WTC11 (cell line): ENCODE data around the gene SSH3. TPM values are rescaled to one million over a fixed set of nuclear protein-coding genes. Genes with fewer than 3 reads are reported as not detected.

Experiments used
- ATAC-seq: fragments of 200-7000 bp; cut with Tn5 transposase; 2 replicates; pipeline ENCODE4 v1.10.0; 2021; ENCODE audit warnings: mild to moderate bottlenecking, moderate library complexity
- CTCF ChIA-PET: fragments of 300-600 bp; sonication (Branson Sonifier 250); formaldehyde crosslinking; loops from one replicate; lab custom pipeline; 2021; ENCODE audit warnings: antibody characterized with exemption; lab: Charles Lee
- POLR2A ChIA-PET: fragments of 350-600 bp; sonication (Branson Sonifier 250); formaldehyde crosslinking; loops from one replicate; lab custom pipeline; 2021; ENCODE audit warnings: antibody characterized with exemption; lab: Charles Lee
- DNase-seq: peaks from one replicate; pipeline ENCODE4 v3.0.0; 2021; ENCODE audit warnings: low spot score
- H3K27ac Mint-ChIP-seq: 2 replicates; pipeline ENCODE4 v1.8.0; 2021; ENCODE audit warnings: mixed read lengths
- H3K27me3 Mint-ChIP-seq: 2 replicates; pipeline ENCODE4 v1.8.0; 2021; ENCODE audit warnings: low read depth, mild to moderate bottlenecking, moderate library complexity, mixed read lengths
- H3K36me3 Mint-ChIP-seq: 2 replicates; pipeline ENCODE4 v1.8.0; 2021; ENCODE audit warnings: mixed read lengths
- H3K4me1 Mint-ChIP-seq: 2 replicates; pipeline ENCODE4 v1.8.0; 2022; ENCODE audit warnings: mixed read lengths
- H3K4me3 Mint-ChIP-seq: 2 replicates; pipeline ENCODE4 v1.8.0; 2021; ENCODE audit warnings: mild to moderate bottlenecking, moderate library complexity, mixed read lengths
- H3K9me3 Mint-ChIP-seq: 2 replicates; pipeline ENCODE4 v1.8.0; 2021; ENCODE audit warnings: mixed read lengths
- ATF1 ChIP-seq: sonication (generic); formaldehyde crosslinking; IDR thresholded peaks from 2 replicates; pipeline ENCODE4 v1.8.1; 2023; ENCODE audit warnings: mild to moderate bottlenecking, moderate library complexity, missing genetic modification reagents
- ATF3 ChIP-seq: sonication (generic); formaldehyde crosslinking; conservative IDR thresholded peaks from 2 replicates; pipeline ENCODE4 v1.8.1; 2022; ENCODE audit warnings: mild to moderate bottlenecking, missing genetic modification reagents
- ATF6 ChIP-seq: sonication (generic); formaldehyde crosslinking; IDR thresholded peaks from 2 replicates; pipeline ENCODE4 v1.8.1; 2023; ENCODE audit warnings: mild to moderate bottlenecking, missing genetic modification reagents
- CREB1 ChIP-seq: sonication (generic); formaldehyde crosslinking; IDR thresholded peaks from 2 replicates; pipeline ENCODE4 v1.8.0; 2023; ENCODE audit warnings: mild to moderate bottlenecking, missing genetic modification reagents
- ELF4 ChIP-seq: sonication (generic); formaldehyde crosslinking; IDR thresholded peaks from 2 replicates; pipeline ENCODE4 v1.8.1; 2022; ENCODE audit warnings: low read depth, mild to moderate bottlenecking, moderate library complexity, missing genetic modification reagents
- FOXJ3 ChIP-seq: sonication (generic); formaldehyde crosslinking; IDR thresholded peaks from 2 replicates; pipeline ENCODE4 v1.9.0; 2021; ENCODE audit warnings: missing genetic modification reagents, mild to moderate bottlenecking, borderline replicate concordance
- FOXK1 ChIP-seq: sonication (generic); formaldehyde crosslinking; IDR thresholded peaks from 2 replicates; pipeline ENCODE4 v1.8.0; 2022; ENCODE audit warnings: mild to moderate bottlenecking, moderate library complexity, missing genetic modification reagents
- GRHL2 ChIP-seq: fragments of 250-450 bp; sonication (Bioruptor Pico); IDR thresholded peaks from 2 replicates; pipeline ENCODE4 v1.8.0; 2022; ENCODE audit warnings: mild to moderate bottlenecking, moderate library complexity; ENCODE audit not compliant: insufficient replicate concordance, severe bottlenecking
- KAT7 ChIP-seq: sonication (generic); formaldehyde crosslinking; IDR thresholded peaks from 2 replicates; pipeline ENCODE4 v1.8.1; 2023; ENCODE audit warnings: missing genetic modification reagents, mild to moderate bottlenecking, borderline replicate concordance
- NFE2L1 ChIP-seq: sonication (generic); formaldehyde crosslinking; IDR thresholded peaks from 2 replicates; pipeline ENCODE4 v1.8.1; 2023; ENCODE audit warnings: missing genetic modification reagents
- PRDM15 ChIP-seq: sonication (generic); formaldehyde crosslinking; IDR thresholded peaks from 2 replicates; pipeline ENCODE4 v1.8.0; 2022; ENCODE audit warnings: missing genetic modification reagents
- PRRX2 ChIP-seq: fragments of 250-450 bp; sonication (Bioruptor Pico); IDR thresholded peaks from 2 replicates; pipeline ENCODE4 v1.8.0; 2021; ENCODE audit warnings: mild to moderate bottlenecking
- RORB ChIP-seq: fragments of 250-450 bp; sonication (Bioruptor Pico); IDR thresholded peaks from 2 replicates; pipeline ENCODE4 v1.9.0; 2021; ENCODE audit warnings: mild to moderate bottlenecking
- TEAD4 ChIP-seq: sonication (generic); formaldehyde crosslinking; IDR thresholded peaks from 2 replicates; pipeline ENCODE4 v1.8.0; 2022; ENCODE audit warnings: mild to moderate bottlenecking, missing genetic modification reagents
- TP53 ChIP-seq: sonication (generic); formaldehyde crosslinking; IDR thresholded peaks from 2 replicates; pipeline ENCODE4 v1.8.1; 2023; ENCODE audit warnings: mild to moderate bottlenecking, missing genetic modification reagents
- USF1 ChIP-seq: sonication (generic); formaldehyde crosslinking; IDR thresholded peaks from 2 replicates; pipeline ENCODE4 v1.8.0; 2022; ENCODE audit warnings: mild to moderate bottlenecking, missing genetic modification reagents
- ZBTB21 ChIP-seq: sonication (generic); formaldehyde crosslinking; IDR thresholded peaks from 2 replicates; pipeline ENCODE4 v1.8.1; 2023; ENCODE audit warnings: mild to moderate bottlenecking, missing genetic modification reagents, borderline replicate concordance
- ZNF219 ChIP-seq: sonication (generic); formaldehyde crosslinking; IDR thresholded peaks from 2 replicates; pipeline ENCODE4 v1.8.0; 2023; ENCODE audit warnings: missing genetic modification reagents, mild to moderate bottlenecking, borderline replicate concordance
- ZNF263 ChIP-seq: sonication (generic); formaldehyde crosslinking; IDR thresholded peaks from 2 replicates; pipeline ENCODE4 v1.8.1; 2022; ENCODE audit warnings: low read depth, mild to moderate bottlenecking, moderate library complexity, missing genetic modification reagents
- ZNF396 ChIP-seq: fragments of 250-450 bp; sonication (Bioruptor Pico); IDR thresholded peaks from 2 replicates; pipeline ENCODE4 v1.8.0; 2021; ENCODE audit warnings: mild to moderate bottlenecking, moderate library complexity, borderline replicate concordance
- ZNF671 ChIP-seq: fragments of 250-450 bp; sonication (Bioruptor Pico); IDR thresholded peaks from 2 replicates; pipeline ENCODE4 v1.8.0; 2021; ENCODE audit warnings: mild to moderate bottlenecking
- total RNA-seq: library from RNA; stranded (reverse); gene quantifications from 3 replicates; pipeline ENCODE4 v1.2.3, GENCODE V29; 2021
- TF ChIP-seq, protein P1 (sequence below): sonication (generic); formaldehyde crosslinking; IDR thresholded peaks from 2 replicates; pipeline ENCODE4 v1.8.1; 2023; ENCODE audit warnings: mild to moderate bottlenecking, missing genetic modification reagents, borderline replicate concordance
- TF ChIP-seq, protein P2 (sequence below): sonication (generic); formaldehyde crosslinking; IDR thresholded peaks from 2 replicates; pipeline ENCODE4 v1.8.0; 2022; ENCODE audit warnings: mild to moderate bottlenecking, missing genetic modification reagents
- TF ChIP-seq, protein P3 (sequence below): sonication (generic); formaldehyde crosslinking; IDR thresholded peaks from 2 replicates; pipeline ENCODE4 v1.8.1; 2023; ENCODE audit warnings: mild to moderate bottlenecking, missing genetic modification reagents, moderate library complexity

The SSH3 gene
- total RNA-seq, 1 experiment from 2014 or later = 42.3 TPM

- H3K27me3 Mint-ChIP-seq = peaks cover 4% of the 10 kb centered on the region
- ChIA-PET CTCF (interaction anchor here (0.8 to 3.0 kb wide), 12 partner anchors 9 to 112 kb away, joined by 3 to 18 read pairs (median 7); partner anchors contain the start of genes ANKRD13D and SSH3), POLR2A (no interaction called here)
- H3K4me3 Mint-ChIP-seq = peak overlapping the region; percentile 53
- peak overlapping the region; percentile 94 for H3K27ac Mint-ChIP-seq
- peak; percentile 60 for ATAC-seq
- no peaks in the 10 kb centered on the region for H3K9me3 Mint-ChIP-seq
- peak; percentile 59 for DNase-seq
- H3K36me3 Mint-ChIP-seq = no peaks in the 10 kb centered on the region
- peaks cover 52% of the 10 kb centered on the region for H3K4me1 Mint-ChIP-seq
- TF ChIP-seq ZBTB21 = no peak
- TF ChIP-seq ATF1 (CRISPR knock-in tag) = no peak
- no peak for TF ChIP-seq PRDM15 (CRISPR knock-in tag)
- TF ChIP-seq ATF3 (CRISPR knock-in tag) = no peak
- no peak for TF ChIP-seq USF1
- no peak for TF ChIP-seq PRRX2
- TF ChIP-seq FOXK1 = no peak
- TF ChIP-seq, protein P1, sequence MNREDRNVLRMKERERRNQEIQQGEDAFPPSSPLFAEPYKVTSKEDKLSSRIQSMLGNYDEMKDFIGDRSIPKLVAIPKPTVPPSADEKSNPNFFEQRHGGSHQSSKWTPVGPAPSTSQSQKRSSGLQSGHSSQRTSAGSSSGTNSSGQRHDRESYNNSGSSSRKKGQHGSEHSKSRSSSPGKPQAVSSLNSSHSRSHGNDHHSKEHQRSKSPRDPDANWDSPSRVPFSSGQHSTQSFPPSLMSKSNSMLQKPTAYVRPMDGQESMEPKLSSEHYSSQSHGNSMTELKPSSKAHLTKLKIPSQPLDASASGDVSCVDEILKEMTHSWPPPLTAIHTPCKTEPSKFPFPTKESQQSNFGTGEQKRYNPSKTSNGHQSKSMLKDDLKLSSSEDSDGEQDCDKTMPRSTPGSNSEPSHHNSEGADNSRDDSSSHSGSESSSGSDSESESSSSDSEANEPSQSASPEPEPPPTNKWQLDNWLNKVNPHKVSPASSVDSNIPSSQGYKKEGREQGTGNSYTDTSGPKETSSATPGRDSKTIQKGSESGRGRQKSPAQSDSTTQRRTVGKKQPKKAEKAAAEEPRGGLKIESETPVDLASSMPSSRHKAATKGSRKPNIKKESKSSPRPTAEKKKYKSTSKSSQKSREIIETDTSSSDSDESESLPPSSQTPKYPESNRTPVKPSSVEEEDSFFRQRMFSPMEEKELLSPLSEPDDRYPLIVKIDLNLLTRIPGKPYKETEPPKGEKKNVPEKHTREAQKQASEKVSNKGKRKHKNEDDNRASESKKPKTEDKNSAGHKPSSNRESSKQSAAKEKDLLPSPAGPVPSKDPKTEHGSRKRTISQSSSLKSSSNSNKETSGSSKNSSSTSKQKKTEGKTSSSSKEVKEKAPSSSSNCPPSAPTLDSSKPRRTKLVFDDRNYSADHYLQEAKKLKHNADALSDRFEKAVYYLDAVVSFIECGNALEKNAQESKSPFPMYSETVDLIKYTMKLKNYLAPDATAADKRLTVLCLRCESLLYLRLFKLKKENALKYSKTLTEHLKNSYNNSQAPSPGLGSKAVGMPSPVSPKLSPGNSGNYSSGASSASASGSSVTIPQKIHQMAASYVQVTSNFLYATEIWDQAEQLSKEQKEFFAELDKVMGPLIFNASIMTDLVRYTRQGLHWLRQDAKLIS (CRISPR knock-in tag) = no peak
- no peak for TF ChIP-seq TEAD4 (CRISPR knock-in tag)
- TF ChIP-seq ZNF396 (CRISPR knock-in tag) = no peak
- 0 out of 2 replicates have a peak, but pooled peaks have one; percentile 40 for TF ChIP-seq TP53 (CRISPR knock-in tag)
- no peak for TF ChIP-seq RORB (CRISPR knock-in tag)
- no peak for TF ChIP-seq FOXJ3
- TF ChIP-seq, protein P2, sequence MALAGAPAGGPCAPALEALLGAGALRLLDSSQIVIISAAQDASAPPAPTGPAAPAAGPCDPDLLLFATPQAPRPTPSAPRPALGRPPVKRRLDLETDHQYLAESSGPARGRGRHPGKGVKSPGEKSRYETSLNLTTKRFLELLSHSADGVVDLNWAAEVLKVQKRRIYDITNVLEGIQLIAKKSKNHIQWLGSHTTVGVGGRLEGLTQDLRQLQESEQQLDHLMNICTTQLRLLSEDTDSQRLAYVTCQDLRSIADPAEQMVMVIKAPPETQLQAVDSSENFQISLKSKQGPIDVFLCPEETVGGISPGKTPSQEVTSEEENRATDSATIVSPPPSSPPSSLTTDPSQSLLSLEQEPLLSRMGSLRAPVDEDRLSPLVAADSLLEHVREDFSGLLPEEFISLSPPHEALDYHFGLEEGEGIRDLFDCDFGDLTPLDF = no peak
- TF ChIP-seq ZNF671 = no peak
- TF ChIP-seq ELF4 = no peak
- TF ChIP-seq, protein P3, sequence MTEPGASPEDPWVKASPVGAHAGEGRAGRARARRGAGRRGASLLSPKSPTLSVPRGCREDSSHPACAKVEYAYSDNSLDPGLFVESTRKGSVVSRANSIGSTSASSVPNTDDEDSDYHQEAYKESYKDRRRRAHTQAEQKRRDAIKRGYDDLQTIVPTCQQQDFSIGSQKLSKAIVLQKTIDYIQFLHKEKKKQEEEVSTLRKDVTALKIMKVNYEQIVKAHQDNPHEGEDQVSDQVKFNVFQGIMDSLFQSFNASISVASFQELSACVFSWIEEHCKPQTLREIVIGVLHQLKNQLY (CRISPR knock-in tag) = no peak
- TF ChIP-seq KAT7 (CRISPR knock-in tag) = no peak
- TF ChIP-seq ZNF219 (CRISPR knock-in tag) = no peak
- 0 out of 2 replicates have a peak, but pooled peaks have one; percentile 38 for TF ChIP-seq NFE2L1 (CRISPR knock-in tag)
- no peak for TF ChIP-seq ATF6 (CRISPR knock-in tag)
- peak; percentile 26; the same call in 1 of the 2 replicates for TF ChIP-seq CREB1 (CRISPR knock-in tag)
- TF ChIP-seq ZNF263 = no peak
- TF ChIP-seq GRHL2 (CRISPR knock-in tag) = no peak
Observed at GRCh38 chr11:67270256-67271204, 32.8 kb upstream of the SSH3 start.
